T-cell (primary cell): ENCODE results near the gene IL1A. TPM values are rescaled to one million over a fixed set of nuclear protein-coding genes. Genes with fewer than 3 reads are reported as not detected.

Experiments
- ATAC-seq, 4 experiments: fragments of 200-7000 bp in 3 of 4; fragments of 150-1000 bp in 1 of 4; cut with Tn5 transposase; replicated peaks in 1 of 4; 1 replicate in 3 of 4; 2 replicates in 1 of 4; pipeline ENCODE4 v1.10.0; 2021; ENCODE audit warnings: moderate library complexity in 3 of 4, mild to moderate bottlenecking in 2 of 4, moderate number of reproducible peaks in 1 of 4
- CTCF ChIA-PET, 2 donors: fragments of 300-600 bp; sonication (Branson Sonifier 250); formaldehyde crosslinking; loops; one replicate each; lab custom pipeline; 2022; ENCODE audit warnings: antibody characterized with exemption in 2 of 2; lab: Charles Lee
- POLR2A ChIA-PET, 2 donors: fragments of 300-600 bp; sonication (Branson Sonifier 250); formaldehyde crosslinking; loops; one replicate each; lab custom pipeline; 2022; ENCODE audit warnings: antibody characterized with exemption in 2 of 2; lab: Charles Lee
- DNase-seq, 35 experiments: peaks; one replicate each; pipeline versions ENCODE4 v3.0.0 to v3.0.0-alpha.2; 2013 to 2023
- H3K27ac ChIP-seq: one replicate; pipeline ENCODE4 v1.5.1; 2013; ENCODE audit warnings: low read length
- H3K27me3 ChIP-seq, 2 experiments: replicated peaks in 1 of 2; 1 replicate in 1 of 2; 2 replicates in 1 of 2; pipeline versions ENCODE4 v1.6.1 to v1.7.0; 2013; ENCODE audit warnings: low read length in 1 of 2, mixed read lengths in 1 of 2; ENCODE audit not compliant: control insufficient read depth in 2 of 2, insufficient read depth in 2 of 2; ENCODE audit errors: extremely low read depth in 1 of 2
- H3K36me3 ChIP-seq, 2 donors: 1 replicate in 1 of 2; 2 replicates in 1 of 2; pipeline versions ENCODE4 v1.6.1 to v1.7.0; 2013; ENCODE audit warnings: low read length in 1 of 2; ENCODE audit not compliant: control insufficient read depth in 2 of 2, insufficient read depth in 1 of 2; ENCODE audit errors: extremely low read depth in 1 of 2
- H3K4me1 ChIP-seq, 2 experiments: 1 replicate in 1 of 2; 2 replicates in 1 of 2; pipeline versions ENCODE4 v1.6.1 to v1.7.0; 2013; ENCODE audit warnings: low read length in 2 of 2, mixed read lengths in 1 of 2; ENCODE audit not compliant: insufficient read depth in 2 of 2, control insufficient read depth in 1 of 2; ENCODE audit errors: extremely low read depth in 1 of 2
- H3K4me3 ChIP-seq, 2 donors: 1 replicate in 1 of 2; 2 replicates in 1 of 2; pipeline versions ENCODE4 v1.5.1 to v1.7.0; 2013; ENCODE audit warnings: mild to moderate bottlenecking in 2 of 2, low read length in 1 of 2, moderate library complexity in 1 of 2; ENCODE audit not compliant: control insufficient read depth in 1 of 2; ENCODE audit errors: extremely low read depth in 1 of 2
- H3K9me3 ChIP-seq: 2 replicates; pipeline ENCODE4 v1.7.0; 2013
- H3K27ac Mint-ChIP-seq, 2 donors: one replicate each; pipeline ENCODE4 v1.8.0; 2020 to 2021; ENCODE audit warnings: mild to moderate bottlenecking in 2 of 2, mixed read lengths in 2 of 2
- H3K27me3 Mint-ChIP-seq, 2 donors: one replicate each; pipeline ENCODE4 v1.8.0; 2021 to 2022; ENCODE audit warnings: mixed read lengths in 2 of 2
- H3K36me3 Mint-ChIP-seq: one replicate; pipeline ENCODE4 v1.8.0; 2021; ENCODE audit warnings: mixed read lengths
- H3K4me1 Mint-ChIP-seq, 3 donors: one replicate each; pipeline ENCODE4 v1.8.0; 2020 to 2022; ENCODE audit warnings: mixed read lengths in 3 of 3, mild to moderate bottlenecking in 1 of 3
- H3K4me3 Mint-ChIP-seq, 3 donors: one replicate each; pipeline ENCODE4 v1.8.0; 2020 to 2022; ENCODE audit warnings: mild to moderate bottlenecking in 3 of 3, mixed read lengths in 3 of 3, moderate library complexity in 3 of 3
- H3K9me3 Mint-ChIP-seq, 3 donors: one replicate each; pipeline ENCODE4 v1.8.0; 2020 to 2022; ENCODE audit warnings: mixed read lengths in 3 of 3
- WGBS: methylation state at CpG from one replicate; pipeline ENCODE4 v1.1.5; 2013; ENCODE audit warnings: missing lambda C conversion rate; ENCODE audit not compliant: insufficient coverage; 5-methylcytosine and 5-hydroxymethylcytosine counted together
- total RNA-seq, 35 experiments: library from RNA in 6 of 35; stranded (reverse) in 6 of 35; fragments of 120-200 nt in 1 of 35; gene quantifications; one replicate each; pipeline versions ENCODE4 v1.2.1 to v1.2.4 and lab custom pipeline; 2013 to 2026

The IL1A gene
- total RNA-seq, 5 donors from 2014 or later (not counting 1 experiment from before 2014, with no cell fraction given) = 0.12 TPM; not detected in 4

DNA sequence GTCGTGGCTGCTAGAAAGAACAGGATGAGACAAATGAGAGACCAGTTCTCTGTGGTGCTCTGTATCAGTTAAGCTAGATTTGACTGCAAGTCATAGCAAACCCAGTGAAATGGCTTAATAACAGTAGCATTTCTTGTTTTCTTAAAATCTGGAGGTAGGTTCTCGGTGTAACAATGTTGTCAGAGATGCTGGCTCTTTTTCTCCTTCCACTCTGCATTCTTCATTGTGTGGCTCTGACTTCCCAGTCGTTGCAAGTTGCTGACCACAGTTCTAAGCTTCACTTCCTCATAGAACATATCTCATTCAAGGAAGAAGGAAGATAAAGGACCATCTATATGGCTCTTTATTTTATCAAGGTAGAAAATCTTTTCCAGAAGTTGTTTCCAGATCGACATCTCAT, 12.0 kb downstream of the IL1A start:
- CTCF ChIA-PET = no interaction called here
- H3K4me3 Mint-ChIP-seq = no peak overlapping the region
- Histone ChIP-seq H3K4me1 (peaks cover 3 to 5% of the 10 kb centered on the region in 2 experiments), H3K4me3 (no peak overlapping the region), H3K36me3 (no peaks in the 10 kb centered on the region), H3K27ac (no peak overlapping the region), H3K27me3 (no peaks in the 10 kb centered on the region), H3K9me3 (no peaks in the 10 kb centered on the region)
- DNase-seq (no peak), ATAC-seq (no peak)
- H3K27me3 Mint-ChIP-seq = peaks cover 6% of the 10 kb centered on the region in 2 donors
- H3K9me3 Mint-ChIP-seq = peaks cover 0 to 6% (median 0%) of the 10 kb centered on the region in 3 donors
- H3K36me3 Mint-ChIP-seq = no peaks in the 10 kb centered on the region
- no peak overlapping the region for H3K27ac Mint-ChIP-seq
- 38% methylated on average over 1 of the region's 4 CpGs for WGBS
- POLR2A ChIA-PET = no interaction called here
- H3K4me1 Mint-ChIP-seq = peaks cover 7 to 26% (median 17%) of the 10 kb centered on the region in 3 donors

DNA sequence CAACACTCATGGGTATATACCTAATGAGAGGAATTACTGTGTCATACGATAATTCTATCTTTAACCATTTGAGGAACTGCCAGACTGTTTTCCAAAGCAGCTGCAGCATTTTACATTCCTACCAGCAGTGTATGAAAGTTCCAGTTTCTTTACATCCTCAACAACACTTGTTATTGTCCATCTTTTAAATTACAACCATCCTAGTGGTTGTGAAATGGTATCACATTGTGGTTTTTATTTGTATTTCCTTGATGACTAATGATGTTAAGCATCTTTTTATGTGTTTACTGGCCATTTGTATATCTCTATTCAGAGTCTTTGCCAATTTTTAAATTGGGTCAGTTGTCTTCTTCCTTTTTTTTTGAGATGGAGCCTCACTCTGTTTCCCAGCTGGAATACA, 15.9 kb downstream of the IL1A start:
- peaks cover 9 to 16% of the 10 kb centered on the region in 2 experiments for H3K4me1 ChIP-seq
- ATAC-seq (no peak), DNase-seq (no peak)
- Mint-ChIP-seq H3K36me3 (no peaks in the 10 kb centered on the region), H3K4me3 (peak overlapping the region in 2 of 3 donors; percentile 25 to 79), H3K27ac (peak overlapping the region; percentile 16 to 95), H3K9me3 (no peaks in the 10 kb centered on the region), H3K27me3 (peaks cover 0 to 2% of the 10 kb centered on the region in 2 donors), H3K4me1 (peaks cover 24 to 37% (median 31%) of the 10 kb centered on the region in 3 donors)
- H3K9me3 ChIP-seq = no peaks in the 10 kb centered on the region
- no peak overlapping the region for H3K4me3 ChIP-seq
- no peaks in the 10 kb centered on the region for H3K27me3 ChIP-seq
- H3K27ac ChIP-seq = peak overlapping the region; percentile 65
- H3K36me3 ChIP-seq = no peaks in the 10 kb centered on the region
- no CpG with 5 or more reads among the region's 1 CpG for WGBS
- POLR2A ChIA-PET = interaction anchor here in 1 of 2 donors (0.6 kb wide), 1 partner anchor 335 kb away, joined by 3 read pairs; no protein-coding TSS in a partner anchor
- CTCF ChIA-PET = interaction anchor here in 1 of 2 donors (1.5 kb wide), 1 partner anchor 19 kb away, joined by 13 read pairs; no protein-coding TSS in a partner anchor

- H3K9me3 Mint-ChIP-seq = no peaks in the 10 kb centered on the region
- DNase-seq = peak in 1 of 35 experiments; percentile 25
- H3K9me3 ChIP-seq = no peaks in the 10 kb centered on the region
- H3K27ac Mint-ChIP-seq = peak overlapping the region; percentile 11 to 95
- POLR2A ChIA-PET = no interaction called here
- CTCF ChIA-PET = no interaction called here
- peaks cover 28 to 40% (median 31%) of the 10 kb centered on the region in 3 donors for H3K4me1 Mint-ChIP-seq
- H3K36me3 Mint-ChIP-seq = no peaks in the 10 kb centered on the region
- H3K27me3 Mint-ChIP-seq = peaks cover 0 to 2% of the 10 kb centered on the region in 2 donors
- no peaks in the 10 kb centered on the region for H3K27me3 ChIP-seq
- peak overlapping the region in 1 of 2 donors; percentile 33 for H3K4me3 ChIP-seq
- WGBS = no CpG with 5 or more reads among the region's 6 CpGs
- peak overlapping the region; percentile 65 for H3K27ac ChIP-seq
- no peaks in the 10 kb centered on the region for H3K36me3 ChIP-seq
- H3K4me3 Mint-ChIP-seq = peak overlapping the region; percentile 25 to 79 (median 44)
- peaks cover 9 to 16% of the 10 kb centered on the region in 2 experiments for H3K4me1 ChIP-seq
- no peak for ATAC-seq
Observed at GRCh38 chr2:112767693-112768330, 16.5 kb downstream of the IL1A start.

- H3K27me3 ChIP-seq = no peaks in the 10 kb centered on the region
- H3K4me1 Mint-ChIP-seq = peaks cover 28 to 40% (median 31%) of the 10 kb centered on the region in 3 donors
- no peaks in the 10 kb centered on the region for H3K9me3 Mint-ChIP-seq
- no CpG with 5 or more reads among the region's 4 CpGs for WGBS
- H3K27ac ChIP-seq = no peak overlapping the region
- no peaks in the 10 kb centered on the region for H3K27me3 Mint-ChIP-seq
- peak overlapping the region; percentile 61 to 86 for H3K4me3 ChIP-seq
- ATAC-seq (no peak), DNase-seq (no peak)
- H3K27ac Mint-ChIP-seq = peak overlapping the region; percentile 53 to 62
- CTCF ChIA-PET = no interaction called here
- H3K36me3 ChIP-seq = no peaks in the 10 kb centered on the region
- peak overlapping the region; percentile 91 to 97 (median 94) for H3K4me3 Mint-ChIP-seq
- no peaks in the 10 kb centered on the region for H3K9me3 ChIP-seq
- POLR2A ChIA-PET = interaction anchor here in 1 of 2 donors (0.5 kb wide), 1 partner anchor 16 kb away, joined by 4 read pairs; no protein-coding TSS in a partner anchor
- H3K36me3 Mint-ChIP-seq = no peaks in the 10 kb centered on the region
- H3K4me1 ChIP-seq = peaks cover 9 to 16% of the 10 kb centered on the region in 2 experiments
Observed at GRCh38 chr2:112765251-112765650, 19.0 kb downstream of the IL1A start.

- POLR2A ChIA-PET = no interaction called here
- DNase-seq (peak; percentile 86 to 99 (median 96)), ATAC-seq (peak; percentile 99 to 100 (median 99))
- Histone ChIP-seq H3K27ac (peak within 1 kb of the TSS; percentile 39), H3K4me3 (peak within 1 kb of the TSS; percentile 61 to 86), H3K27me3 (no peaks in the 10 kb centered on the region), H3K4me1 (peaks cover 9 to 16% of the 10 kb centered on the region in 2 experiments), H3K9me3 (no peaks in the 10 kb centered on the region), H3K36me3 (no peaks in the 10 kb centered on the region)
- no peaks in the 10 kb centered on the region for H3K9me3 Mint-ChIP-seq
- under 1% methylated on average over 74 of the region's 79 CpGs for WGBS
- H3K4me1 Mint-ChIP-seq = peaks cover 28 to 40% (median 31%) of the 10 kb centered on the region in 3 donors
- peak within 1 kb of the TSS; percentile 91 to 97 (median 94) for H3K4me3 Mint-ChIP-seq
- H3K27ac Mint-ChIP-seq = peak within 1 kb of the TSS; percentile 62 to 64
- CTCF ChIA-PET = no interaction called here
- H3K36me3 Mint-ChIP-seq = no peaks in the 10 kb centered on the region
- no peaks in the 10 kb centered on the region for H3K27me3 Mint-ChIP-seq
Observed at GRCh38 chr2:112764071-112765044, 19.9 kb downstream of the IL1A start, which contains the start of gene CKAP2L. TSS of gene CKAP2L (minus strand) at chr2:112764609. CDS start at chr2:112764598, 11 bp downstream.

- no peaks in the 10 kb centered on the region for H3K27me3 ChIP-seq
- Mint-ChIP-seq H3K4me3 (no peak overlapping the region), H3K27ac (no peak overlapping the region), H3K27me3 (no peaks in the 10 kb centered on the region), H3K9me3 (no peaks in the 10 kb centered on the region), H3K36me3 (no peaks in the 10 kb centered on the region), H3K4me1 (peaks cover 19 to 28% (median 23%) of the 10 kb centered on the region in 3 donors)
- no peak for DNase-seq
- H3K4me3 ChIP-seq = no peak overlapping the region
- H3K27ac ChIP-seq = no peak overlapping the region
- WGBS = 100% methylated on average over 4 of the region's 4 CpGs
- ATAC-seq = no peak
- CTCF ChIA-PET = interaction anchor here in 1 of 2 donors (0.9 kb wide), 1 partner anchor 8 kb away, joined by 5 read pairs; no protein-coding TSS in a partner anchor
- peaks cover 9 to 16% of the 10 kb centered on the region in 2 experiments for H3K4me1 ChIP-seq
- H3K36me3 ChIP-seq = no peaks in the 10 kb centered on the region
- POLR2A ChIA-PET = no interaction called here
- H3K9me3 ChIP-seq = no peaks in the 10 kb centered on the region
Observed at GRCh38 chr2:112762276-112762675, 22.0 kb downstream of the IL1A start.
